IMR-90 (cell line): ENCODE measurements around the gene PADI2. TPM values are rescaled to one million over a fixed set of nuclear protein-coding genes. Genes with fewer than 3 reads are reported as not detected.

Experiments
- ATAC-seq: fragments of 200-7000 bp; cut with Tn5 transposase; 2 replicates; pipeline ENCODE4 v1.9.1; 2020; ENCODE audit warnings: low read depth, mild to moderate bottlenecking, moderate library complexity
- BruUV-seq: library from RNA; stranded (reverse); fragments of 400-500 nt; replicated peaks from 2 replicates; lab custom pipeline; 2021; lab: Mats Ljungman, UMichigan
- CTCF ChIA-PET: fragments of 300-600 bp; formaldehyde crosslinking; extraction: SDS; loops from one replicate; lab custom pipeline; 2021; ENCODE audit warnings: antibody characterized with exemption; lab: Yijun Ruan, JAX
- POLR2A ChIA-PET: fragments of 300-600 bp; sonication (Branson Sonifier 250); formaldehyde crosslinking; loops from one replicate; lab custom pipeline; 2022; ENCODE audit warnings: antibody characterized with exemption; ENCODE audit not compliant: unreplicated experiment; lab: Charles Lee
- DNase-seq: peaks from one replicate; pipeline ENCODE4 v3.0.0; 2013
- H2AFZ ChIP-seq: replicated peaks from 2 replicates; pipeline ENCODE3; 2013; ENCODE audit warnings: low read length, mild to moderate bottlenecking; ENCODE audit not compliant: poor library complexity
- H2AK5ac ChIP-seq: 2 replicates; pipeline ENCODE4 v1.6.1; 2013; ENCODE audit warnings: low read depth, low read length, inconsistent platforms
- H2AK9ac ChIP-seq: replicated peaks from 2 replicates; pipeline ENCODE3; 2013; ENCODE audit warnings: mild to moderate bottlenecking, low read depth, low read length, moderate library complexity; ENCODE audit not compliant: poor library complexity
- H2BK120ac ChIP-seq: 2 replicates; pipeline ENCODE4 v1.6.1; 2013; ENCODE audit warnings: low read depth, low read length, inconsistent platforms
- H2BK15ac ChIP-seq: 3 replicates; pipeline ENCODE4 v1.6.1; 2013; ENCODE audit warnings: low read depth, low read length, inconsistent platforms
- H2BK20ac ChIP-seq: 2 replicates; pipeline ENCODE4 v1.6.1; 2013; ENCODE audit warnings: low read depth, mild to moderate bottlenecking, inconsistent platforms, low read length, moderate library complexity
- H2BK5ac ChIP-seq: 2 replicates; pipeline ENCODE4 v1.6.1; 2013; ENCODE audit warnings: mild to moderate bottlenecking, low read depth, low read length, inconsistent platforms; ENCODE audit not compliant: poor library complexity, severe bottlenecking
- H3K14ac ChIP-seq: replicated peaks from 2 replicates; pipeline ENCODE4 v1.6.1; 2013; ENCODE audit warnings: low read depth, low read length, inconsistent platforms
- H3K18ac ChIP-seq: 2 replicates; pipeline ENCODE4 v1.6.1; 2013; ENCODE audit warnings: low read depth, low read length, control low read depth
- H3K23ac ChIP-seq: 2 replicates; pipeline ENCODE4 v1.6.1; 2013; ENCODE audit warnings: low read depth, low read length, inconsistent platforms
- H3K27ac ChIP-seq: 2 replicates; pipeline ENCODE4 v1.5.1; 2013; ENCODE audit warnings: mild to moderate bottlenecking, control low read depth, low read length; ENCODE audit not compliant: insufficient read depth
- H3K27me3 ChIP-seq: 2 replicates; pipeline ENCODE4 v1.6.1; 2013; ENCODE audit warnings: low read length; ENCODE audit not compliant: control insufficient read depth, insufficient read depth
- H3K36me3 ChIP-seq: 2 replicates; pipeline ENCODE4 v1.6.1; 2013; ENCODE audit warnings: low read length, mixed read lengths; ENCODE audit not compliant: control insufficient read depth, insufficient read depth
- H3K4ac ChIP-seq: 2 replicates; pipeline ENCODE4 v1.6.1; 2013; ENCODE audit warnings: low read depth, low read length, inconsistent platforms
- H3K4me1 ChIP-seq: 2 replicates; pipeline ENCODE4 v1.6.1; 2013; ENCODE audit warnings: low read length, mixed read lengths; ENCODE audit not compliant: control insufficient read depth, insufficient read depth
- H3K4me2 ChIP-seq: 2 replicates; pipeline ENCODE4 v1.6.1; 2013; ENCODE audit warnings: low read depth, mild to moderate bottlenecking, control low read depth, low read length, moderate library complexity
- H3K4me3 ChIP-seq: 2 replicates; pipeline ENCODE4 v1.5.1; 2013; ENCODE audit warnings: low read depth, mild to moderate bottlenecking, control low read depth, low read length, moderate library complexity; ENCODE audit not compliant: insufficient read depth
- H3K56ac ChIP-seq: 2 replicates; pipeline ENCODE4 v1.6.1; 2013; ENCODE audit warnings: low read length, inconsistent platforms; ENCODE audit not compliant: insufficient read depth; ENCODE audit errors: extremely low read depth
- H3K79me1 ChIP-seq, 2 experiments: 2 replicates each; pipeline ENCODE4 v1.6.1; 2013; ENCODE audit warnings: low read length in 2 of 2, inconsistent platforms in 1 of 2, low read depth in 1 of 2
- H3K9ac ChIP-seq: 2 replicates; pipeline ENCODE4 v1.6.1; 2013; ENCODE audit warnings: low read depth, low read length, control low read depth
- H3K9me1 ChIP-seq: 2 replicates; pipeline ENCODE4 v1.6.1; 2013; ENCODE audit warnings: low read length, inconsistent platforms; ENCODE audit not compliant: insufficient read depth
- H3K9me3 ChIP-seq: 2 replicates; pipeline ENCODE4 v1.6.1; 2013; ENCODE audit warnings: low read length; ENCODE audit not compliant: control insufficient read depth, insufficient read depth
- H4K20me1 ChIP-seq: 2 replicates; pipeline ENCODE4 v1.6.1; 2013; ENCODE audit warnings: low read length, inconsistent platforms; ENCODE audit not compliant: insufficient read depth
- H4K5ac ChIP-seq: 2 replicates; pipeline ENCODE4 v1.6.1; 2013; ENCODE audit warnings: mild to moderate bottlenecking, low read depth, low read length, control low read depth
- H4K8ac ChIP-seq, 2 experiments: 2 replicates each; pipeline ENCODE4 v1.6.1; 2013; ENCODE audit warnings: low read depth in 2 of 2, low read length in 2 of 2, control low read depth in 1 of 2, inconsistent platforms in 1 of 2
- H4K91ac ChIP-seq: 2 replicates; pipeline ENCODE4 v1.6.1; 2013; ENCODE audit warnings: low read depth, low read length, inconsistent platforms; ENCODE audit not compliant: insufficient read depth
- BHLHE40 ChIP-seq: fragments of 150-350 bp; IDR thresholded peaks from 2 replicates; pipeline ENCODE4 v1.6.1; 2016; ENCODE audit warnings: mild to moderate bottlenecking, low read depth, low read length
- CEBPB ChIP-seq: IDR thresholded peaks from 2 replicates; pipeline ENCODE4 v1.6.1; 2012; ENCODE audit warnings: low read depth, low read length, improper control_type of control experiment
- CHD1 ChIP-seq: IDR thresholded peaks from 2 replicates; pipeline ENCODE4 v1.6.1; 2012; ENCODE audit warnings: low read depth, low read length, improper control_type of control experiment
- CTCF ChIP-seq: conservative IDR thresholded peaks from 2 replicates; pipeline ENCODE4 v1.5.1; 2012; ENCODE audit warnings: mild to moderate bottlenecking, low read depth, low read length, improper control_type of control experiment
- FOS ChIP-seq: fragments of 150-350 bp; IDR thresholded peaks from 2 replicates; pipeline ENCODE4 v1.6.1; 2016; ENCODE audit warnings: low read depth, low read length
- MAFK ChIP-seq: IDR thresholded peaks from 2 replicates; pipeline ENCODE4 v1.6.1; 2012; ENCODE audit warnings: low read depth, low read length, improper control_type of control experiment
- MAZ ChIP-seq: IDR thresholded peaks from 2 replicates; pipeline ENCODE4 v1.6.1; 2012; ENCODE audit warnings: low read depth, mild to moderate bottlenecking, low read length, improper control_type of control experiment, moderate library complexity, borderline replicate concordance
- MXI1 ChIP-seq: IDR thresholded peaks from 2 replicates; pipeline ENCODE4 v1.6.1; 2012; ENCODE audit warnings: low read depth, mild to moderate bottlenecking, low read length, moderate library complexity, borderline replicate concordance
- NFE2L2 ChIP-seq: fragments of 150-350 bp; IDR thresholded peaks from 2 replicates; pipeline ENCODE4 v1.6.1; 2016; ENCODE audit warnings: low read depth, mild to moderate bottlenecking, low read length
- POLR2A ChIP-seq: IDR thresholded peaks from 2 replicates; pipeline ENCODE4 v1.6.1; 2012; ENCODE audit warnings: mild to moderate bottlenecking, low read depth, low read length
- RAD21 ChIP-seq: IDR thresholded peaks from 2 replicates; pipeline ENCODE4 v1.6.1; 2012; ENCODE audit warnings: low read length, improper control_type of control experiment
- RCOR1 ChIP-seq: IDR thresholded peaks from 2 replicates; pipeline ENCODE4 v1.6.1; 2012; ENCODE audit warnings: mild to moderate bottlenecking, low read length, improper control_type of control experiment; ENCODE audit not compliant: insufficient replicate concordance
- RFX5 ChIP-seq: IDR thresholded peaks from 2 replicates; pipeline ENCODE4 v1.8.0; 2012; ENCODE audit warnings: low read depth, mild to moderate bottlenecking, low read length, moderate library complexity
- SMC3 ChIP-seq: fragments of 150-350 bp; IDR thresholded peaks from 2 replicates; pipeline ENCODE4 v1.6.1; 2016; ENCODE audit warnings: low read depth, mild to moderate bottlenecking, antibody characterized with exemption, low read length, moderate library complexity
- WGBS, 2 experiments: methylation state at CpG; one replicate each; pipeline versions ENCODE4 v1.1.5 to v1.1.7; 2013; ENCODE audit warnings: missing lambda C conversion rate in 2 of 2; ENCODE audit not compliant: insufficient read length in 1 of 2; ENCODE audit errors: extremely low coverage in 2 of 2; 5-methylcytosine and 5-hydroxymethylcytosine counted together
- dilution Hi-C: fragments of 300-500 bp; cut with HindIII; formaldehyde crosslinking; loops from one replicate; pipeline ENCODE4 v1.14.3; 2018; ENCODE audit warnings: low sequenced_read_pairs; ENCODE audit not compliant: unreplicated experiment
- in situ Hi-C: fragments of 300-500 bp; cut with MboI; formaldehyde crosslinking; loops from 3 replicates; pipeline ENCODE4 v1.14.3; 2019; ENCODE audit warnings: low sequenced_read_pairs, inconsistent platforms, mixed read lengths
- intact Hi-C: fragments of 100-400 bp; cut with micrococcal nuclease; formaldehyde crosslinking; loops from 2 replicates; pipeline ENCODE4 v1.10.0; 2022
- polyA plus RNA-seq, 3 experiments: library from polyadenylated mRNA; depleted of rRNA; stranded (reverse); fragments of >200 nt; gene quantifications; 2 replicates each; pipeline ENCODE4 v1.2.3, GENCODE V29; 2012; ENCODE audit warnings: low replicate concordance in 1 of 3
- total RNA-seq: library from RNA; depleted of rRNA; stranded (reverse); fragments of >200 nt; gene quantifications from 2 replicates; pipeline ENCODE4 v1.2.3, GENCODE V29; 2012
- TF ChIP-seq, protein P1 (sequence below): fragments of 150-350 bp; IDR thresholded peaks from 2 replicates; pipeline ENCODE4 v1.6.1; 2016; ENCODE audit warnings: low read depth, mild to moderate bottlenecking, low read length, moderate library complexity, borderline replicate concordance
- TF ChIP-seq, protein P2 (sequence below): fragments of 150-350 bp; IDR thresholded peaks from 2 replicates; pipeline ENCODE4 v1.6.1; 2017; ENCODE audit warnings: mild to moderate bottlenecking, antibody characterized with exemption, low read length, low read depth

PADI2 gene
- total and polyA plus RNA-seq, 2 of the 4 experiments (the other 2 are of a cell fraction), result not detected

- H3K14ac ChIP-seq, result no peak overlapping the region
- peaks cover 5% of the 10 kb centered on the region; the same call in 1 of the 2 replicates for H3K9me3 ChIP-seq
- no peaks in the 10 kb centered on the region for H3K4me1 ChIP-seq
- WGBS, 2 experiments, result no CpG with 5 or more reads among the region's 4 CpGs
- H2BK120ac ChIP-seq, result no peak overlapping the region
- no peak overlapping the region for H3K9ac ChIP-seq
- H4K5ac ChIP-seq, result no peak overlapping the region
- in situ Hi-C loops, result no loop called here
- TF ChIP-seq RCOR1 (no peak), SMC3 (no peak), FOS (no peak), CHD1 (no peak), CEBPB (no peak), MAZ (no peak), CTCF (no peak), POLR2A (no peak), MXI1 (no peak), RAD21 (no peak), BHLHE40 (no peak), NFE2L2 (no peak), MAFK (no peak), RFX5 (no peak)
- TF ChIP-seq, protein P1, sequence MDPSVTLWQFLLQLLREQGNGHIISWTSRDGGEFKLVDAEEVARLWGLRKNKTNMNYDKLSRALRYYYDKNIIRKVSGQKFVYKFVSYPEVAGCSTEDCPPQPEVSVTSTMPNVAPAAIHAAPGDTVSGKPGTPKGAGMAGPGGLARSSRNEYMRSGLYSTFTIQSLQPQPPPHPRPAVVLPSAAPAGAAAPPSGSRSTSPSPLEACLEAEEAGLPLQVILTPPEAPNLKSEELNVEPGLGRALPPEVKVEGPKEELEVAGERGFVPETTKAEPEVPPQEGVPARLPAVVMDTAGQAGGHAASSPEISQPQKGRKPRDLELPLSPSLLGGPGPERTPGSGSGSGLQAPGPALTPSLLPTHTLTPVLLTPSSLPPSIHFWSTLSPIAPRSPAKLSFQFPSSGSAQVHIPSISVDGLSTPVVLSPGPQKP, result no peak
- TF ChIP-seq, protein P2, sequence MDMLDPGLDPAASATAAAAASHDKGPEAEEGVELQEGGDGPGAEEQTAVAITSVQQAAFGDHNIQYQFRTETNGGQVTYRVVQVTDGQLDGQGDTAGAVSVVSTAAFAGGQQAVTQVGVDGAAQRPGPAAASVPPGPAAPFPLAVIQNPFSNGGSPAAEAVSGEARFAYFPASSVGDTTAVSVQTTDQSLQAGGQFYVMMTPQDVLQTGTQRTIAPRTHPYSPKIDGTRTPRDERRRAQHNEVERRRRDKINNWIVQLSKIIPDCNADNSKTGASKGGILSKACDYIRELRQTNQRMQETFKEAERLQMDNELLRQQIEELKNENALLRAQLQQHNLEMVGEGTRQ, result no peak
- H4K91ac ChIP-seq, result no peak overlapping the region
- no peak overlapping the region for H3K4ac ChIP-seq
- no peak overlapping the region for H3K23ac ChIP-seq
- no peak overlapping the region for H2BK5ac ChIP-seq
- ChIA-PET POLR2A (no interaction called here), CTCF (no interaction called here)
- H3K9me1 ChIP-seq, result no peaks in the 10 kb centered on the region
- H3K4me2 ChIP-seq, result no peak overlapping the region
- no peaks in the 10 kb centered on the region for H3K36me3 ChIP-seq
- no peak overlapping the region for H3K27ac ChIP-seq
- no peak overlapping the region for H2BK20ac ChIP-seq
- H2BK15ac ChIP-seq, result no peak overlapping the region
- H4K8ac ChIP-seq, result no peak overlapping the region
- no peaks in the 10 kb centered on the region for H4K20me1 ChIP-seq
- H3K79me1 ChIP-seq, result no peaks in the 10 kb centered on the region
- intact Hi-C loops, result no loop called here
- H3K4me3 ChIP-seq, result no peak overlapping the region
- BruUV-seq, result no TSS peak
- H2AFZ ChIP-seq, result no peak overlapping the region
- no peak overlapping the region for H2AK9ac ChIP-seq
- no peak overlapping the region for H2AK5ac ChIP-seq
- H3K27me3 ChIP-seq, result peaks cover 30% of the 10 kb centered on the region
- dilution Hi-C loops, result no loop called here
- ATAC-seq, result no peak
- no peak overlapping the region for H3K18ac ChIP-seq
- no peak overlapping the region for H3K56ac ChIP-seq
- no peak for DNase-seq
These were observed 38.4 kb downstream of the PADI2 start for GRCh38 chr1:17080880-17081279.
